Measurements from ENCODE around the gene EFNA2. TPM values are rescaled to one million over a fixed set of nuclear protein-coding genes. Genes with fewer than 3 reads are reported as not detected.
A peak's percentile ranks its signal among the peaks of the same experiment; 100 is the strongest.

The EFNA2 gene
- total and polyA plus RNA-seq, 2 experiments from 2014 or later = 0.34 to 13.0 TPM

- no peaks in the 10 kb centered on the region for H3K9me3 ChIP-seq (ENCODE audit: low read depth)
- H3K27ac ChIP-seq = peak overlapping the region; percentile 1
- TF ChIP-seq CTCF (IDR thresholded peaks at IDR 0.05; ENCODE audit: low read depth, low read length) = peak; percentile 78
- peak; percentile 64 to 74 for DNase-seq (ENCODE audit: low read depth in 1 of 2, low spot score in 1 of 2)
- no peaks in the 10 kb centered on the region for H3K27me3 ChIP-seq
- peaks cover 11% of the 10 kb centered on the region for H3K36me3 ChIP-seq
- H3K4me1 ChIP-seq (ENCODE audit: low read depth) = peaks cover 52% of the 10 kb centered on the region
- peak overlapping the region; percentile 49 for H3K4me3 ChIP-seq
Observed at GRCh38 chr19:1266916-1267476, 18.7 kb upstream of the EFNA2 start.

- H3K9me3 ChIP-seq (ENCODE audit: low read depth) = no peaks in the 10 kb centered on the region
- peaks cover 18% of the 10 kb centered on the region for H3K36me3 ChIP-seq
- no peak for DNase-seq (ENCODE audit: low read depth in 1 of 2, low spot score in 1 of 2)
- no peak for TF ChIP-seq CTCF (IDR thresholded peaks at IDR 0.05; ENCODE audit: low read depth, low read length)
- no peaks in the 10 kb centered on the region for H3K27me3 ChIP-seq
- H3K4me1 ChIP-seq (ENCODE audit: low read depth) = peaks cover 45% of the 10 kb centered on the region
- H3K27ac ChIP-seq = no peak overlapping the region
- peak overlapping the region; percentile 49 for H3K4me3 ChIP-seq
Observed at GRCh38 chr19:1267477-1268225, 18.0 kb upstream of the EFNA2 start.

GRCh38 chr19:1268226-1269064 lies 17.2 kb upstream of the EFNA2 start:
- no peak for TF ChIP-seq CTCF (IDR thresholded peaks at IDR 0.05; ENCODE audit: low read depth, low read length)
- H3K4me3 ChIP-seq = no peak overlapping the region
- no peaks in the 10 kb centered on the region for H3K9me3 ChIP-seq (ENCODE audit: low read depth)
- H3K36me3 ChIP-seq = peaks cover 25% of the 10 kb centered on the region
- peaks cover 42% of the 10 kb centered on the region for H3K4me1 ChIP-seq (ENCODE audit: low read depth)
- no peak for DNase-seq (ENCODE audit: low read depth in 1 of 2, low spot score in 1 of 2)
- H3K27ac ChIP-seq = no peak overlapping the region
- H3K27me3 ChIP-seq = no peaks in the 10 kb centered on the region

- TF ChIP-seq CTCF (IDR thresholded peaks at IDR 0.05; ENCODE audit: low read depth, low read length) = no peak
- Histone ChIP-seq H3K4me3 (peak within 1 kb of the TSS; percentile 86), H3K27me3 (no peaks in the 10 kb centered on the region), H3K4me1 (ENCODE audit: low read depth) (peaks cover 42% of the 10 kb centered on the region), H3K27ac (peak within 1 kb of the TSS; percentile 99), H3K36me3 (peaks cover 31% of the 10 kb centered on the region), H3K9me3 (ENCODE audit: low read depth) (no peaks in the 10 kb centered on the region)
- DNase-seq (ENCODE audit: low read depth in 1 of 2, low spot score in 1 of 2) = peak; percentile 100
Observed at GRCh38 chr19:1269065-1269477, 16.6 kb upstream of the EFNA2 start, which contains the start of gene CIRBP. Gene CIRBP (plus strand): TSS chr19:1269332. CDS start chr19:1270934, 1,602 bp downstream.

GRCh38 chr19:1269478-1270212 lies 16.0 kb upstream of the EFNA2 start:
- Histone ChIP-seq H3K36me3 (peaks cover 37% of the 10 kb centered on the region), H3K27ac (peak overlapping the region; percentile 99), H3K4me3 (peak overlapping the region; percentile 86), H3K27me3 (no peaks in the 10 kb centered on the region), H3K4me1 (ENCODE audit: low read depth) (peaks cover 46% of the 10 kb centered on the region), H3K9me3 (ENCODE audit: low read depth) (no peaks in the 10 kb centered on the region)
- TF ChIP-seq CTCF (IDR thresholded peaks at IDR 0.05; ENCODE audit: low read depth, low read length) = peak; percentile 14
- peak; percentile 88 to 89 for DNase-seq (ENCODE audit: low read depth in 1 of 2, low spot score in 1 of 2)
